IMR-90 (cell line): ENCODE data around the gene KCNQ1. TPM values are rescaled to one million over a fixed set of nuclear protein-coding genes. Genes with fewer than 3 reads are reported as not detected.
A peak's percentile ranks its signal among the peaks of the same experiment; 100 is the strongest.

Experiments used
- ATAC-seq: fragments of 200-7000 bp; cut with Tn5 transposase; 2 replicates; pipeline ENCODE4 v1.9.1; 2020; ENCODE audit warnings: low read depth, mild to moderate bottlenecking, moderate library complexity
- BruUV-seq: library from RNA; stranded (reverse); fragments of 400-500 nt; replicated peaks from 2 replicates; lab custom pipeline; 2021; lab: Mats Ljungman, UMichigan
- CTCF ChIA-PET: fragments of 300-600 bp; formaldehyde crosslinking; extraction: SDS; loops from one replicate; lab custom pipeline; 2021; ENCODE audit warnings: antibody characterized with exemption; lab: Yijun Ruan, JAX
- POLR2A ChIA-PET: fragments of 300-600 bp; sonication (Branson Sonifier 250); formaldehyde crosslinking; loops from one replicate; lab custom pipeline; 2022; ENCODE audit warnings: antibody characterized with exemption; ENCODE audit not compliant: unreplicated experiment; lab: Charles Lee
- DNase-seq: peaks from one replicate; pipeline ENCODE4 v3.0.0; 2013
- H2AFZ ChIP-seq: replicated peaks from 2 replicates; pipeline ENCODE3; 2013; ENCODE audit warnings: low read length, mild to moderate bottlenecking; ENCODE audit not compliant: poor library complexity
- H2AK5ac ChIP-seq: 2 replicates; pipeline ENCODE4 v1.6.1; 2013; ENCODE audit warnings: low read depth, low read length, inconsistent platforms
- H2AK9ac ChIP-seq: replicated peaks from 2 replicates; pipeline ENCODE3; 2013; ENCODE audit warnings: mild to moderate bottlenecking, low read depth, low read length, moderate library complexity; ENCODE audit not compliant: poor library complexity
- H2BK120ac ChIP-seq: 2 replicates; pipeline ENCODE4 v1.6.1; 2013; ENCODE audit warnings: low read depth, low read length, inconsistent platforms
- H2BK15ac ChIP-seq: 3 replicates; pipeline ENCODE4 v1.6.1; 2013; ENCODE audit warnings: low read depth, low read length, inconsistent platforms
- H2BK20ac ChIP-seq: 2 replicates; pipeline ENCODE4 v1.6.1; 2013; ENCODE audit warnings: low read depth, mild to moderate bottlenecking, inconsistent platforms, low read length, moderate library complexity
- H2BK5ac ChIP-seq: 2 replicates; pipeline ENCODE4 v1.6.1; 2013; ENCODE audit warnings: mild to moderate bottlenecking, low read depth, low read length, inconsistent platforms; ENCODE audit not compliant: poor library complexity, severe bottlenecking
- H3K14ac ChIP-seq: replicated peaks from 2 replicates; pipeline ENCODE4 v1.6.1; 2013; ENCODE audit warnings: low read depth, low read length, inconsistent platforms
- H3K18ac ChIP-seq: 2 replicates; pipeline ENCODE4 v1.6.1; 2013; ENCODE audit warnings: low read depth, low read length, control low read depth
- H3K23ac ChIP-seq: 2 replicates; pipeline ENCODE4 v1.6.1; 2013; ENCODE audit warnings: low read depth, low read length, inconsistent platforms
- H3K27ac ChIP-seq: 2 replicates; pipeline ENCODE4 v1.5.1; 2013; ENCODE audit warnings: mild to moderate bottlenecking, control low read depth, low read length; ENCODE audit not compliant: insufficient read depth
- H3K27me3 ChIP-seq: 2 replicates; pipeline ENCODE4 v1.6.1; 2013; ENCODE audit warnings: low read length; ENCODE audit not compliant: control insufficient read depth, insufficient read depth
- H3K36me3 ChIP-seq: 2 replicates; pipeline ENCODE4 v1.6.1; 2013; ENCODE audit warnings: low read length, mixed read lengths; ENCODE audit not compliant: control insufficient read depth, insufficient read depth
- H3K4ac ChIP-seq: 2 replicates; pipeline ENCODE4 v1.6.1; 2013; ENCODE audit warnings: low read depth, low read length, inconsistent platforms
- H3K4me1 ChIP-seq: 2 replicates; pipeline ENCODE4 v1.6.1; 2013; ENCODE audit warnings: low read length, mixed read lengths; ENCODE audit not compliant: control insufficient read depth, insufficient read depth
- H3K4me2 ChIP-seq: 2 replicates; pipeline ENCODE4 v1.6.1; 2013; ENCODE audit warnings: low read depth, mild to moderate bottlenecking, control low read depth, low read length, moderate library complexity
- H3K4me3 ChIP-seq: 2 replicates; pipeline ENCODE4 v1.5.1; 2013; ENCODE audit warnings: low read depth, mild to moderate bottlenecking, control low read depth, low read length, moderate library complexity; ENCODE audit not compliant: insufficient read depth
- H3K56ac ChIP-seq: 2 replicates; pipeline ENCODE4 v1.6.1; 2013; ENCODE audit warnings: low read length, inconsistent platforms; ENCODE audit not compliant: insufficient read depth; ENCODE audit errors: extremely low read depth
- H3K79me1 ChIP-seq, 2 experiments: 2 replicates each; pipeline ENCODE4 v1.6.1; 2013; ENCODE audit warnings: low read length in 2 of 2, inconsistent platforms in 1 of 2, low read depth in 1 of 2
- H3K9ac ChIP-seq: 2 replicates; pipeline ENCODE4 v1.6.1; 2013; ENCODE audit warnings: low read depth, low read length, control low read depth
- H3K9me1 ChIP-seq: 2 replicates; pipeline ENCODE4 v1.6.1; 2013; ENCODE audit warnings: low read length, inconsistent platforms; ENCODE audit not compliant: insufficient read depth
- H3K9me3 ChIP-seq: 2 replicates; pipeline ENCODE4 v1.6.1; 2013; ENCODE audit warnings: low read length; ENCODE audit not compliant: control insufficient read depth, insufficient read depth
- H4K20me1 ChIP-seq: 2 replicates; pipeline ENCODE4 v1.6.1; 2013; ENCODE audit warnings: low read length, inconsistent platforms; ENCODE audit not compliant: insufficient read depth
- H4K5ac ChIP-seq: 2 replicates; pipeline ENCODE4 v1.6.1; 2013; ENCODE audit warnings: mild to moderate bottlenecking, low read depth, low read length, control low read depth
- H4K8ac ChIP-seq, 2 experiments: 2 replicates each; pipeline ENCODE4 v1.6.1; 2013; ENCODE audit warnings: low read depth in 2 of 2, low read length in 2 of 2, control low read depth in 1 of 2, inconsistent platforms in 1 of 2
- H4K91ac ChIP-seq: 2 replicates; pipeline ENCODE4 v1.6.1; 2013; ENCODE audit warnings: low read depth, low read length, inconsistent platforms; ENCODE audit not compliant: insufficient read depth
- FOS ChIP-seq: fragments of 150-350 bp; IDR thresholded peaks from 2 replicates; pipeline ENCODE4 v1.6.1; 2016; ENCODE audit warnings: low read depth, low read length
- MAFK ChIP-seq: IDR thresholded peaks from 2 replicates; pipeline ENCODE4 v1.6.1; 2012; ENCODE audit warnings: low read depth, low read length, improper control_type of control experiment
- WGBS, 2 experiments: methylation state at CpG; one replicate each; pipeline versions ENCODE4 v1.1.5 to v1.1.7; 2013; ENCODE audit warnings: missing lambda C conversion rate in 2 of 2; ENCODE audit not compliant: insufficient read length in 1 of 2; ENCODE audit errors: extremely low coverage in 2 of 2; 5-methylcytosine and 5-hydroxymethylcytosine counted together
- dilution Hi-C: fragments of 300-500 bp; cut with HindIII; formaldehyde crosslinking; loops from one replicate; pipeline ENCODE4 v1.14.3; 2018; ENCODE audit warnings: low sequenced_read_pairs; ENCODE audit not compliant: unreplicated experiment
- in situ Hi-C: fragments of 300-500 bp; cut with MboI; formaldehyde crosslinking; loops from 3 replicates; pipeline ENCODE4 v1.14.3; 2019; ENCODE audit warnings: low sequenced_read_pairs, inconsistent platforms, mixed read lengths
- intact Hi-C: fragments of 100-400 bp; cut with micrococcal nuclease; formaldehyde crosslinking; loops from 2 replicates; pipeline ENCODE4 v1.10.0; 2022
- polyA plus RNA-seq, 3 experiments: library from polyadenylated mRNA; depleted of rRNA; stranded (reverse); fragments of >200 nt; gene quantifications; 2 replicates each; pipeline ENCODE4 v1.2.3, GENCODE V29; 2012; ENCODE audit warnings: low replicate concordance in 1 of 3
- total RNA-seq: library from RNA; depleted of rRNA; stranded (reverse); fragments of >200 nt; gene quantifications from 2 replicates; pipeline ENCODE4 v1.2.3, GENCODE V29; 2012

Gene KCNQ1
- total and polyA plus RNA-seq, 2 of the 4 experiments (the other 2 are of a cell fraction) = 0.07 TPM; not detected in 1

DNA sequence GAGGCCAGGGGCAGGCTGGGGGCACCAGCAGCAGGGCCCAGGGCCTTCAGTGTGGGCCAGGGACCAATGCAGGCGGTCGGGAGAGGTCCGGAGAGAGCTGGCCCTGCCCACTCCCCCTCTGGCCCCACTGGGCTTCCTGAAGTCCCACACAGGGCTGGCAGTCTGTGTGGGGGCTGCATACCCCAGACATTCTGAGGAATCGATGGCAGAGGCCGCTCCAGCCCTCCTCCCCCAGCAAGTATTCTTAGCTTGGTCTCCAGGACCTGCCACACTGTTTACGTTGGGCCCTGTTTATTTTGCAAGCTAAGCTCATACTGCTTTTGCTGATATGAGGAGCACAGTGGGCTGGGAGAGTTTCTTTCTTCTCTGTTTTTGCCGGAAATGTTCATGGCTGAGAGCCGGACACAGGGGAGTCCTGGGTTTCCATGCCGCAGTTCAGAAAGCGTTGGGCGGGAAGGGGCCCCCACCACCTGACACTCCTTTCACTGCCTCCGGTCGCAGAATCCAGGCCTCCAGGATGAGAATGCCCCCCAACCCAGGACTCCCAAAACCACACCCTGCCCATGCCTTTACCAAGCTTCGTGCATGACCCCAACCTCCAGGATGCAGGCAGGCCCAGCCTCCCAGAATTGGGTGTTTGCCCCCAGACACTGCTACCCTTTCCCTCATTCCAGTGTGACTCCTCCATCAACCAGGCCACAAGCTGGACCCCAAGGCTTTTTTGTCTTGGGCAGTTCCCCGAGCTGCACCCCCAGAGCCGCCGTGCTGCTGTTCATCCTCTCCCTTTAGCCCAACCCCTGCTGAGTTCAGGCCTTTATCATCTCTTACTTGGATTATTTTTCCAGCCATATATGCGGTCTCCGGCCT is 336.8 kb downstream of the KCNQ1 start:
- Histone ChIP-seq H3K14ac (no peak overlapping the region), H2AK5ac (no peak overlapping the region), H3K18ac (peak overlapping the region; percentile 66; the same call in 1 of the 2 replicates), H3K4me2 (no peak overlapping the region; the same call in 1 of the 2 replicates), H2BK15ac (no peak overlapping the region), H3K9me3 (no peaks in the 10 kb centered on the region), H4K5ac (peak overlapping the region; percentile 69; the same call in 1 of the 2 replicates), H3K79me1 (no peaks in the 10 kb centered on the region), H3K27ac (no peak overlapping the region; the same call in 1 of the 2 replicates), H4K91ac (peak overlapping the region; percentile 33; the same call in 1 of the 2 replicates), H3K9ac (0 out of 2 replicates have a peak overlapping the region, but pooled peaks have one; percentile 1), H3K56ac (no peak overlapping the region), H2BK120ac (no peak overlapping the region; the same call in 1 of the 2 replicates), H2AK9ac (no peak overlapping the region), H3K4ac (no peak overlapping the region), H3K9me1 (no peaks in the 10 kb centered on the region), H3K4me3 (no peak overlapping the region), H2AFZ (peak overlapping the region; percentile 59), H3K23ac (no peak overlapping the region), H2BK5ac (no peak overlapping the region), H4K8ac (peak overlapping the region in 1 of 2 experiments; percentile 40; a peak in 1 of 4 replicates), H4K20me1 (no peaks in the 10 kb centered on the region), H3K4me1 (peaks cover 22% of the 10 kb centered on the region), H3K27me3 (no peaks in the 10 kb centered on the region), H2BK20ac (no peak overlapping the region), H3K36me3 (no peaks in the 10 kb centered on the region)
- ATAC-seq = peak; percentile 68
- ChIA-PET POLR2A (no interaction called here), CTCF (interaction anchor here (1.0 kb wide), 1 partner anchor 11 kb away, joined by 3 read pairs; no protein-coding TSS in a partner anchor)
- dilution Hi-C loops (no loop called here), intact Hi-C loops (no loop called here), in situ Hi-C loops (no loop called here)
- BruUV-seq = no TSS peak
- peak; percentile 21 for DNase-seq
- 61% methylated on average over 6 of the region's 19 CpGs; no CpG with 5 or more reads in 1 of the 2 experiments for WGBS, 2 experiments
- TF ChIP-seq MAFK (peak; percentile 49), FOS (no peak)
